Vagina (tissue), 2 donors: ENCODE results near the gene PRDM2.

ENCODE experiments used
- CTCF ChIP-seq, 3 experiments: fragments of 450-650 bp in 2 of 3; fragments of 200-600 bp in 1 of 3; sonication (generic) in 1 of 3; IDR thresholded peaks; one replicate each; pipeline ENCODE4 v1.5.1; 2017 to 2019; ENCODE audit warnings: antibody characterized with exemption in 3 of 3, mild to moderate bottlenecking in 2 of 3, moderate library complexity in 2 of 3
- POLR2A ChIP-seq, 2 donors: fragments of 450-650 bp; IDR thresholded peaks; one replicate each; pipeline ENCODE4 v1.6.1; 2017; ENCODE audit warnings: antibody characterized with exemption in 2 of 2, mild to moderate bottlenecking in 2 of 2, moderate library complexity in 2 of 2

GRCh38 chr1:13774121-13774520 is 74.1 kb downstream of the PRDM2 start:
- TF ChIP-seq CTCF (IDR thresholded peaks at IDR 0.05) = no peak
- TF ChIP-seq POLR2A (IDR thresholded peaks at IDR 0.05) = no peak
